Hepatocyte (in vitro differentiated cells): Measurements from ENCODE around the gene MAD1L1. TPM values are rescaled to one million over a fixed set of nuclear protein-coding genes. Genes with fewer than 3 reads are reported as not detected.

Experiments
- DNase-seq: peaks from one replicate; pipeline ENCODE4 v3.0.0-alpha.2; 2016; ENCODE audit warnings: low spot score
- H2AFZ ChIP-seq: fragments of 200-600 bp; sonication (generic); 2 replicates; pipeline ENCODE4 v1.6.0; 2016; ENCODE audit warnings: antibody characterized with exemption, mild to moderate bottlenecking
- H3K27ac ChIP-seq: fragments of 200-600 bp; sonication (generic); 2 replicates; pipeline ENCODE4 v1.5.1; 2016; ENCODE audit warnings: mild to moderate bottlenecking
- H3K27me3 ChIP-seq: fragments of 200-600 bp; sonication (generic); 2 replicates; pipeline ENCODE4 v1.6.1; 2016
- H3K36me3 ChIP-seq: fragments of 200-600 bp; sonication (generic); replicated peaks from 2 replicates; pipeline ENCODE4 v1.5.1; 2016; ENCODE audit warnings: low read depth; ENCODE audit not compliant: insufficient read depth
- H3K4me1 ChIP-seq: fragments of 200-600 bp; sonication (generic); 2 replicates; pipeline ENCODE4 v1.5.1; 2016; ENCODE audit warnings: mild to moderate bottlenecking, moderate library complexity; ENCODE audit not compliant: insufficient read depth
- H3K4me2 ChIP-seq: fragments of 200-600 bp; sonication (generic); 2 replicates; pipeline ENCODE4 v1.6.0; 2016
- H3K4me3 ChIP-seq: fragments of 200-600 bp; sonication (generic); 2 replicates; pipeline ENCODE4 v1.5.1; 2016; ENCODE audit warnings: mild to moderate bottlenecking
- H3K79me2 ChIP-seq: fragments of 200-600 bp; sonication (generic); 2 replicates; pipeline ENCODE4 v1.6.0; 2017; ENCODE audit warnings: mild to moderate bottlenecking
- H3K9me2 ChIP-seq: fragments of 200-600 bp; sonication (generic); replicated peaks from 2 replicates; pipeline ENCODE4 v1.6.0; 2017; ENCODE audit warnings: mild to moderate bottlenecking; ENCODE audit not compliant: insufficient read depth
- H3K9me3 ChIP-seq: fragments of 200-600 bp; sonication (generic); 2 replicates; pipeline ENCODE4 v1.5.1; 2016; ENCODE audit warnings: low read depth, mild to moderate bottlenecking
- H4K20me1 ChIP-seq: fragments of 200-600 bp; sonication (generic); 2 replicates; pipeline ENCODE4 v1.6.0; 2016; ENCODE audit warnings: mild to moderate bottlenecking; ENCODE audit not compliant: insufficient read depth, poor library complexity, severe bottlenecking
- EZH2 ChIP-seq: fragments of 200-600 bp; sonication (generic); IDR thresholded peaks from 2 replicates; pipeline ENCODE4 v1.6.1; 2016; ENCODE audit warnings: antibody characterized with exemption, mild to moderate bottlenecking, borderline replicate concordance
- EZH2phosphoT487 ChIP-seq: fragments of 200-600 bp; sonication (generic); IDR thresholded peaks from one replicate; pipeline ENCODE4 v1.6.1; 2018; ENCODE audit warnings: antibody characterized with exemption, mild to moderate bottlenecking, low read depth, moderate library complexity; ENCODE audit not compliant: unreplicated experiment, severe bottlenecking
- WGBS: methylation state at CpG from one replicate; pipeline ENCODE4 v1.1.6; 2016; ENCODE audit warnings: low lambda C conversion rate; ENCODE audit errors: missing lambda C conversion rate; 5-methylcytosine and 5-hydroxymethylcytosine counted together
- polyA plus RNA-seq: library from polyadenylated mRNA; unstranded; fragments of >200 nt; fragmentation: Nextera tagmentation; extraction: Ambion mirVana; gene quantifications from 2 replicates; pipeline ENCODE4 v1.2.1, GENCODE V29; 2016
- total RNA-seq: library from RNA; depleted of rRNA; stranded (reverse); fragments of >200 nt; gene quantifications from 2 replicates; pipeline ENCODE4 v1.2.3, GENCODE V29; 2014
- TF ChIP-seq, protein P1 (sequence below): fragments of 200-600 bp; sonication (generic); IDR thresholded peaks from 2 replicates; pipeline ENCODE4 v1.5.1; 2016; ENCODE audit warnings: antibody characterized with exemption, mild to moderate bottlenecking; ENCODE audit not compliant: poor library complexity

MAD1L1 gene
- total and polyA plus RNA-seq, 2 experiments from 2014 or later, result 30.7 to 31.0 TPM

GRCh38 chr7:2186166-2186565 is 46.6 kb downstream of the MAD1L1 start:
- Histone ChIP-seq H3K4me3 (no peak overlapping the region), H3K36me3 (no peaks in the 10 kb centered on the region), H3K9me3 (no peaks in the 10 kb centered on the region), H3K4me1 (no peaks in the 10 kb centered on the region), H3K9me2 (no peaks in the 10 kb centered on the region), H3K79me2 (peaks cover 2% of the 10 kb centered on the region), H2AFZ (no peak overlapping the region), H3K27me3 (no peaks in the 10 kb centered on the region), H4K20me1 (no peaks in the 10 kb centered on the region), H3K27ac (no peak overlapping the region), H3K4me2 (no peak overlapping the region)
- DNase-seq, result no peak
- 68% methylated on average over 4 of the region's 4 CpGs for WGBS
- TF ChIP-seq, protein P1, sequence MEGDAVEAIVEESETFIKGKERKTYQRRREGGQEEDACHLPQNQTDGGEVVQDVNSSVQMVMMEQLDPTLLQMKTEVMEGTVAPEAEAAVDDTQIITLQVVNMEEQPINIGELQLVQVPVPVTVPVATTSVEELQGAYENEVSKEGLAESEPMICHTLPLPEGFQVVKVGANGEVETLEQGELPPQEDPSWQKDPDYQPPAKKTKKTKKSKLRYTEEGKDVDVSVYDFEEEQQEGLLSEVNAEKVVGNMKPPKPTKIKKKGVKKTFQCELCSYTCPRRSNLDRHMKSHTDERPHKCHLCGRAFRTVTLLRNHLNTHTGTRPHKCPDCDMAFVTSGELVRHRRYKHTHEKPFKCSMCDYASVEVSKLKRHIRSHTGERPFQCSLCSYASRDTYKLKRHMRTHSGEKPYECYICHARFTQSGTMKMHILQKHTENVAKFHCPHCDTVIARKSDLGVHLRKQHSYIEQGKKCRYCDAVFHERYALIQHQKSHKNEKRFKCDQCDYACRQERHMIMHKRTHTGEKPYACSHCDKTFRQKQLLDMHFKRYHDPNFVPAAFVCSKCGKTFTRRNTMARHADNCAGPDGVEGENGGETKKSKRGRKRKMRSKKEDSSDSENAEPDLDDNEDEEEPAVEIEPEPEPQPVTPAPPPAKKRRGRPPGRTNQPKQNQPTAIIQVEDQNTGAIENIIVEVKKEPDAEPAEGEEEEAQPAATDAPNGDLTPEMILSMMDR, result no peak

GRCh38 chr7:2185715-2186114 is 47.0 kb downstream of the MAD1L1 start:
- no peak for TF ChIP-seq EZH2
- TF ChIP-seq EZH2phosphoT487, result no peak
- TF ChIP-seq, protein P1, result no peak
- H3K79me2 ChIP-seq, result peaks cover 2% of the 10 kb centered on the region
- H4K20me1 ChIP-seq, result no peaks in the 10 kb centered on the region
- no peaks in the 10 kb centered on the region for H3K9me2 ChIP-seq
- no peak overlapping the region for H3K27ac ChIP-seq
- H2AFZ ChIP-seq, result no peak overlapping the region
- no peaks in the 10 kb centered on the region for H3K36me3 ChIP-seq
- H3K4me1 ChIP-seq, result no peaks in the 10 kb centered on the region
- no peak overlapping the region for H3K4me2 ChIP-seq
- H3K4me3 ChIP-seq, result no peak overlapping the region
- no peaks in the 10 kb centered on the region for H3K9me3 ChIP-seq
- WGBS, result 76% methylated on average over 8 of the region's 8 CpGs
- no peak for DNase-seq
- H3K27me3 ChIP-seq, result no peaks in the 10 kb centered on the region

DNA sequence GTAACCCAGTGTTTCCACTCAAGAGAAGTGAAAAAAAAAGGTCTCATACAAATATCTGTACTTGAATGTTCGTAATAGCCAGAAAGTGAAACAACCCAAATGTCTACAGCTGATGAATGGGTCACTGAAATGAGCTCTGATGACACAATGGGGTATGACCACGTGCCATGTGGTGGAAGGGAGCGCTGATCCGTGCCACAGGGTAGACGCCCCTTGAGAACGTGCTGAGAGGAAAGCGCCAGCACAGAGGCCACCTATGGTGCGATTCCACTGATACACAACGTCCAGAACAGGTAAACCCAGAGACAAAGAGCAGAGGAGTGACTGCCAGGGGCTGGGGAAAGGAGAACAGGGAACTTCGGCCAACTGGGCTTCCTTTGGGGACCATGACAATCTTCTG is 50.3 kb downstream of the MAD1L1 start:
- H3K36me3 ChIP-seq, result no peaks in the 10 kb centered on the region
- no peak overlapping the region for H2AFZ ChIP-seq
- no peak overlapping the region for H3K27ac ChIP-seq
- no peaks in the 10 kb centered on the region for H3K9me2 ChIP-seq
- H4K20me1 ChIP-seq, result no peaks in the 10 kb centered on the region
- no peaks in the 10 kb centered on the region for H3K4me1 ChIP-seq
- H3K79me2 ChIP-seq, result no peaks in the 10 kb centered on the region
- DNase-seq, result no peak
- H3K4me2 ChIP-seq, result no peak overlapping the region
- TF ChIP-seq, protein P1, result no peak
- no peak for TF ChIP-seq EZH2
- no peak for TF ChIP-seq EZH2phosphoT487
- no peak overlapping the region for H3K4me3 ChIP-seq
- H3K27me3 ChIP-seq, result no peaks in the 10 kb centered on the region
- no peaks in the 10 kb centered on the region for H3K9me3 ChIP-seq
- WGBS, result 97% methylated on average over 10 of the region's 10 CpGs
